PC-3 (cell line): ENCODE data around the gene RPL13.

Experiments
- CTCF ChIP-seq: fragments of 300-600 bp; sonication (generic); conservative IDR thresholded peaks from 2 replicates; pipeline ENCODE4 v1.5.1; 2017; ENCODE audit warnings: antibody characterized with exemption, low read depth, mild to moderate bottlenecking, low read length
- EZH2phosphoT487 ChIP-seq: fragments of 300-600 bp; sonication (generic); IDR thresholded peaks from 2 replicates; pipeline ENCODE4 v1.6.1; 2018; ENCODE audit warnings: mild to moderate bottlenecking, antibody characterized with exemption, low read length, borderline replicate concordance

GRCh38 chr16:89596061-89596689 lies 35.7 kb downstream of the RPL13 start:
- TF ChIP-seq EZH2phosphoT487 (no peak), CTCF (no peak)
